Thyroid gland (tissue), 4 donors: ENCODE measurements around the gene BPIFB6.

Experiments
- CTCF ChIP-seq, 6 experiments: fragments of 200-600 bp in 3 of 6; fragments of 450-650 bp in 3 of 6; sonication (generic) in 3 of 6; IDR thresholded peaks; one replicate each; pipeline ENCODE4 v1.5.1; 2016 to 2019; ENCODE audit warnings: antibody characterized with exemption in 6 of 6, mild to moderate bottlenecking in 2 of 6, inconsistent platforms in 1 of 6, moderate library complexity in 1 of 6
- POLR2A ChIP-seq, 2 donors: fragments of 450-650 bp; IDR thresholded peaks; one replicate each; pipeline ENCODE4 v1.6.1; 2017; ENCODE audit warnings: antibody characterized with exemption in 2 of 2, mild to moderate bottlenecking in 2 of 2, moderate library complexity in 1 of 2

DNA sequence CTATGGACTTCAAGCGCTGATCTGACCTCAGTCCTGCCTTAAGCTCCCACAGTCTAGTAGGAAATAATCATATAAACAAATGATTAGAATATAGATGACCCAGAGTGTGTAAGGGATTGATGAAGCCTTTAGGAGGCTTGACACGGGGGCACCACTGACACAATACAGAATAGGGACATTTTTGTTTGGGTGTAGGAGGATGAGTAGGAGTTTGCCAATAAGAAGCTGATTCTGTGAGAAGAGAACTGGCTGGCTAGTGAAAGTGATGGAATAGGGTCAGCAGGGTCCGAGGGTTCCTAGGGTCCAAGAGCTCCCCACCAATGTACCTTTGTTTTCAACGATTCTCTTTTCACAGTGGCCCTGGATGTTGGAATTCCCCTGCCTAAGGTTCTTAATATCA lies 40.9 kb downstream of the BPIFB6 start:
- TF ChIP-seq CTCF (IDR thresholded peaks at IDR 0.05) (no peak), POLR2A (IDR thresholded peaks at IDR 0.05) (no peak)
